IMR-90 (cell line): ENCODE data around the gene PLCB4. TPM values are rescaled to one million over a fixed set of nuclear protein-coding genes. Genes with fewer than 3 reads are reported as not detected.

Source experiments
- ATAC-seq: fragments of 200-7000 bp; cut with Tn5 transposase; 2 replicates; pipeline ENCODE4 v1.9.1; 2020; ENCODE audit warnings: low read depth, mild to moderate bottlenecking, moderate library complexity
- BruUV-seq: library from RNA; stranded (reverse); fragments of 400-500 nt; replicated peaks from 2 replicates; lab custom pipeline; 2021; lab: Mats Ljungman, UMichigan
- CTCF ChIA-PET: fragments of 300-600 bp; formaldehyde crosslinking; extraction: SDS; loops from one replicate; lab custom pipeline; 2021; ENCODE audit warnings: antibody characterized with exemption; lab: Yijun Ruan, JAX
- POLR2A ChIA-PET: fragments of 300-600 bp; sonication (Branson Sonifier 250); formaldehyde crosslinking; loops from one replicate; lab custom pipeline; 2022; ENCODE audit warnings: antibody characterized with exemption; ENCODE audit not compliant: unreplicated experiment; lab: Charles Lee
- DNase-seq: peaks from one replicate; pipeline ENCODE4 v3.0.0; 2013
- H2AFZ ChIP-seq: replicated peaks from 2 replicates; pipeline ENCODE3; 2013; ENCODE audit warnings: low read length, mild to moderate bottlenecking; ENCODE audit not compliant: poor library complexity
- H2AK5ac ChIP-seq: 2 replicates; pipeline ENCODE4 v1.6.1; 2013; ENCODE audit warnings: low read depth, low read length, inconsistent platforms
- H2AK9ac ChIP-seq: replicated peaks from 2 replicates; pipeline ENCODE3; 2013; ENCODE audit warnings: mild to moderate bottlenecking, low read depth, low read length, moderate library complexity; ENCODE audit not compliant: poor library complexity
- H2BK120ac ChIP-seq: 2 replicates; pipeline ENCODE4 v1.6.1; 2013; ENCODE audit warnings: low read depth, low read length, inconsistent platforms
- H2BK15ac ChIP-seq: 3 replicates; pipeline ENCODE4 v1.6.1; 2013; ENCODE audit warnings: low read depth, low read length, inconsistent platforms
- H2BK20ac ChIP-seq: 2 replicates; pipeline ENCODE4 v1.6.1; 2013; ENCODE audit warnings: low read depth, mild to moderate bottlenecking, inconsistent platforms, low read length, moderate library complexity
- H2BK5ac ChIP-seq: 2 replicates; pipeline ENCODE4 v1.6.1; 2013; ENCODE audit warnings: mild to moderate bottlenecking, low read depth, low read length, inconsistent platforms; ENCODE audit not compliant: poor library complexity, severe bottlenecking
- H3K14ac ChIP-seq: replicated peaks from 2 replicates; pipeline ENCODE4 v1.6.1; 2013; ENCODE audit warnings: low read depth, low read length, inconsistent platforms
- H3K18ac ChIP-seq: 2 replicates; pipeline ENCODE4 v1.6.1; 2013; ENCODE audit warnings: low read depth, low read length, control low read depth
- H3K23ac ChIP-seq: 2 replicates; pipeline ENCODE4 v1.6.1; 2013; ENCODE audit warnings: low read depth, low read length, inconsistent platforms
- H3K27ac ChIP-seq: 2 replicates; pipeline ENCODE4 v1.5.1; 2013; ENCODE audit warnings: mild to moderate bottlenecking, control low read depth, low read length; ENCODE audit not compliant: insufficient read depth
- H3K27me3 ChIP-seq: 2 replicates; pipeline ENCODE4 v1.6.1; 2013; ENCODE audit warnings: low read length; ENCODE audit not compliant: control insufficient read depth, insufficient read depth
- H3K36me3 ChIP-seq: 2 replicates; pipeline ENCODE4 v1.6.1; 2013; ENCODE audit warnings: low read length, mixed read lengths; ENCODE audit not compliant: control insufficient read depth, insufficient read depth
- H3K4ac ChIP-seq: 2 replicates; pipeline ENCODE4 v1.6.1; 2013; ENCODE audit warnings: low read depth, low read length, inconsistent platforms
- H3K4me1 ChIP-seq: 2 replicates; pipeline ENCODE4 v1.6.1; 2013; ENCODE audit warnings: low read length, mixed read lengths; ENCODE audit not compliant: control insufficient read depth, insufficient read depth
- H3K4me2 ChIP-seq: 2 replicates; pipeline ENCODE4 v1.6.1; 2013; ENCODE audit warnings: low read depth, mild to moderate bottlenecking, control low read depth, low read length, moderate library complexity
- H3K4me3 ChIP-seq: 2 replicates; pipeline ENCODE4 v1.5.1; 2013; ENCODE audit warnings: low read depth, mild to moderate bottlenecking, control low read depth, low read length, moderate library complexity; ENCODE audit not compliant: insufficient read depth
- H3K56ac ChIP-seq: 2 replicates; pipeline ENCODE4 v1.6.1; 2013; ENCODE audit warnings: low read length, inconsistent platforms; ENCODE audit not compliant: insufficient read depth; ENCODE audit errors: extremely low read depth
- H3K79me1 ChIP-seq, 2 experiments: 2 replicates each; pipeline ENCODE4 v1.6.1; 2013; ENCODE audit warnings: low read length in 2 of 2, inconsistent platforms in 1 of 2, low read depth in 1 of 2
- H3K9ac ChIP-seq: 2 replicates; pipeline ENCODE4 v1.6.1; 2013; ENCODE audit warnings: low read depth, low read length, control low read depth
- H3K9me1 ChIP-seq: 2 replicates; pipeline ENCODE4 v1.6.1; 2013; ENCODE audit warnings: low read length, inconsistent platforms; ENCODE audit not compliant: insufficient read depth
- H3K9me3 ChIP-seq: 2 replicates; pipeline ENCODE4 v1.6.1; 2013; ENCODE audit warnings: low read length; ENCODE audit not compliant: control insufficient read depth, insufficient read depth
- H4K20me1 ChIP-seq: 2 replicates; pipeline ENCODE4 v1.6.1; 2013; ENCODE audit warnings: low read length, inconsistent platforms; ENCODE audit not compliant: insufficient read depth
- H4K5ac ChIP-seq: 2 replicates; pipeline ENCODE4 v1.6.1; 2013; ENCODE audit warnings: mild to moderate bottlenecking, low read depth, low read length, control low read depth
- H4K8ac ChIP-seq, 2 experiments: 2 replicates each; pipeline ENCODE4 v1.6.1; 2013; ENCODE audit warnings: low read depth in 2 of 2, low read length in 2 of 2, control low read depth in 1 of 2, inconsistent platforms in 1 of 2
- H4K91ac ChIP-seq: 2 replicates; pipeline ENCODE4 v1.6.1; 2013; ENCODE audit warnings: low read depth, low read length, inconsistent platforms; ENCODE audit not compliant: insufficient read depth
- BHLHE40 ChIP-seq: fragments of 150-350 bp; IDR thresholded peaks from 2 replicates; pipeline ENCODE4 v1.6.1; 2016; ENCODE audit warnings: mild to moderate bottlenecking, low read depth, low read length
- CHD1 ChIP-seq: IDR thresholded peaks from 2 replicates; pipeline ENCODE4 v1.6.1; 2012; ENCODE audit warnings: low read depth, low read length, improper control_type of control experiment
- FOS ChIP-seq: fragments of 150-350 bp; IDR thresholded peaks from 2 replicates; pipeline ENCODE4 v1.6.1; 2016; ENCODE audit warnings: low read depth, low read length
- MAFK ChIP-seq: IDR thresholded peaks from 2 replicates; pipeline ENCODE4 v1.6.1; 2012; ENCODE audit warnings: low read depth, low read length, improper control_type of control experiment
- MXI1 ChIP-seq: IDR thresholded peaks from 2 replicates; pipeline ENCODE4 v1.6.1; 2012; ENCODE audit warnings: low read depth, mild to moderate bottlenecking, low read length, moderate library complexity, borderline replicate concordance
- RAD21 ChIP-seq: IDR thresholded peaks from 2 replicates; pipeline ENCODE4 v1.6.1; 2012; ENCODE audit warnings: low read length, improper control_type of control experiment
- RCOR1 ChIP-seq: IDR thresholded peaks from 2 replicates; pipeline ENCODE4 v1.6.1; 2012; ENCODE audit warnings: mild to moderate bottlenecking, low read length, improper control_type of control experiment; ENCODE audit not compliant: insufficient replicate concordance
- WGBS, 2 experiments: methylation state at CpG; one replicate each; pipeline versions ENCODE4 v1.1.5 to v1.1.7; 2013; ENCODE audit warnings: missing lambda C conversion rate in 2 of 2; ENCODE audit not compliant: insufficient read length in 1 of 2; ENCODE audit errors: extremely low coverage in 2 of 2; 5-methylcytosine and 5-hydroxymethylcytosine counted together
- dilution Hi-C: fragments of 300-500 bp; cut with HindIII; formaldehyde crosslinking; loops from one replicate; pipeline ENCODE4 v1.14.3; 2018; ENCODE audit warnings: low sequenced_read_pairs; ENCODE audit not compliant: unreplicated experiment
- in situ Hi-C: fragments of 300-500 bp; cut with MboI; formaldehyde crosslinking; loops from 3 replicates; pipeline ENCODE4 v1.14.3; 2019; ENCODE audit warnings: low sequenced_read_pairs, inconsistent platforms, mixed read lengths
- intact Hi-C: fragments of 100-400 bp; cut with micrococcal nuclease; formaldehyde crosslinking; loops from 2 replicates; pipeline ENCODE4 v1.10.0; 2022
- polyA plus RNA-seq, 3 experiments: library from polyadenylated mRNA; depleted of rRNA; stranded (reverse); fragments of >200 nt; gene quantifications; 2 replicates each; pipeline ENCODE4 v1.2.3, GENCODE V29; 2012; ENCODE audit warnings: low replicate concordance in 1 of 3
- total RNA-seq: library from RNA; depleted of rRNA; stranded (reverse); fragments of >200 nt; gene quantifications from 2 replicates; pipeline ENCODE4 v1.2.3, GENCODE V29; 2012
- TF ChIP-seq, protein P1 (sequence below): conservative IDR thresholded peaks from 2 replicates; pipeline ENCODE4 v1.5.1; 2012; ENCODE audit warnings: mild to moderate bottlenecking, low read depth, low read length, improper control_type of control experiment
- TF ChIP-seq, protein P2 (sequence below): fragments of 150-350 bp; IDR thresholded peaks from 2 replicates; pipeline ENCODE4 v1.6.1; 2016; ENCODE audit warnings: low read depth, mild to moderate bottlenecking, low read length, moderate library complexity, borderline replicate concordance

Gene PLCB4
- total and polyA plus RNA-seq, 2 of the 4 experiments (the other 2 are of a cell fraction): 12.5 to 24.0 TPM

DNA sequence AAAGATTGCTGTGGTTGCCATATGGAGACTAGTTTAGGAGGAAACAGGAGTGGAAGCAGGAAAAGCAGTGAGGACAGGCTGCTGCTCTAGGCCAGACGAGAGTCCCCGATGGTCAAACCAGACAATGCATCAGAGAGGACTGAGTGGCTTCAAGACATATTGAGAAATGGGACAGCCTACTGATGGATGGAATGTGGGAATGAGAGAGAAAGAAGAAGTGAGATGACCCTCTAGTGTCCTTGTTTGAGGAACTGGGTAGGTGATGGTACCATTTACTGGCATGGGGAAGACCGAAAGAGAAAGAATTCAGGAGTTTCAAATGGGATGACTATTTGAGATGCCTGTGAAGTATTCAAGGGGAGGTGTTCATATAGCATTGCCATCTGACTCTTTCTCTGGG is 333.7 kb downstream of the PLCB4 start:
- POLR2A ChIA-PET: no interaction called here
- WGBS, 2 experiments: 100% methylated on average over 2 of the region's 3 CpGs; no CpG with 5 or more reads in 1 of the 2 experiments

More for the DNA sequence above, 333.7 kb downstream of the PLCB4 start:
- Histone ChIP-seq H3K23ac (no peak overlapping the region), H2BK120ac (no peak overlapping the region), H4K8ac (no peak overlapping the region), H2BK5ac (no peak overlapping the region), H3K4me1 (peaks cover 6% of the 10 kb centered on the region), H2AFZ (no peak overlapping the region), H2BK20ac (no peak overlapping the region), H2AK5ac (no peak overlapping the region), H2AK9ac (no peak overlapping the region), H3K4ac (no peak overlapping the region), H4K5ac (no peak overlapping the region), H3K27me3 (no peaks in the 10 kb centered on the region), H3K9me3 (no peaks in the 10 kb centered on the region), H2BK15ac (no peak overlapping the region), H4K20me1 (no peaks in the 10 kb centered on the region), H3K27ac (no peak overlapping the region), H3K56ac (no peak overlapping the region), H3K4me2 (no peak overlapping the region), H4K91ac (no peak overlapping the region), H3K4me3 (no peak overlapping the region), H3K9ac (no peak overlapping the region), H3K14ac (no peak overlapping the region), H3K9me1 (peaks cover 9% of the 10 kb centered on the region), H3K18ac (no peak overlapping the region), H3K36me3 (peaks cover 15% of the 10 kb centered on the region), H3K79me1 (peaks cover 0 to 10% of the 10 kb centered on the region in 2 experiments; a peak in 1 of 4 replicates)
- CTCF ChIA-PET: no interaction called here
- no peak for DNase-seq
- ATAC-seq: no peak
- intact Hi-C loops (no loop called here), in situ Hi-C loops (loop anchor here (25.0 kb wide), 1 partner anchor 510 kb away; no protein-coding TSS in a partner anchor), dilution Hi-C loops (no loop called here)
- BruUV-seq: no TSS peak
- TF ChIP-seq, protein P1, sequence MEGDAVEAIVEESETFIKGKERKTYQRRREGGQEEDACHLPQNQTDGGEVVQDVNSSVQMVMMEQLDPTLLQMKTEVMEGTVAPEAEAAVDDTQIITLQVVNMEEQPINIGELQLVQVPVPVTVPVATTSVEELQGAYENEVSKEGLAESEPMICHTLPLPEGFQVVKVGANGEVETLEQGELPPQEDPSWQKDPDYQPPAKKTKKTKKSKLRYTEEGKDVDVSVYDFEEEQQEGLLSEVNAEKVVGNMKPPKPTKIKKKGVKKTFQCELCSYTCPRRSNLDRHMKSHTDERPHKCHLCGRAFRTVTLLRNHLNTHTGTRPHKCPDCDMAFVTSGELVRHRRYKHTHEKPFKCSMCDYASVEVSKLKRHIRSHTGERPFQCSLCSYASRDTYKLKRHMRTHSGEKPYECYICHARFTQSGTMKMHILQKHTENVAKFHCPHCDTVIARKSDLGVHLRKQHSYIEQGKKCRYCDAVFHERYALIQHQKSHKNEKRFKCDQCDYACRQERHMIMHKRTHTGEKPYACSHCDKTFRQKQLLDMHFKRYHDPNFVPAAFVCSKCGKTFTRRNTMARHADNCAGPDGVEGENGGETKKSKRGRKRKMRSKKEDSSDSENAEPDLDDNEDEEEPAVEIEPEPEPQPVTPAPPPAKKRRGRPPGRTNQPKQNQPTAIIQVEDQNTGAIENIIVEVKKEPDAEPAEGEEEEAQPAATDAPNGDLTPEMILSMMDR: no peak
- TF ChIP-seq FOS (no peak), MXI1 (no peak), CHD1 (no peak), BHLHE40 (no peak), RAD21 (no peak), MAFK (no peak), RCOR1 (no peak)
- TF ChIP-seq, protein P2, sequence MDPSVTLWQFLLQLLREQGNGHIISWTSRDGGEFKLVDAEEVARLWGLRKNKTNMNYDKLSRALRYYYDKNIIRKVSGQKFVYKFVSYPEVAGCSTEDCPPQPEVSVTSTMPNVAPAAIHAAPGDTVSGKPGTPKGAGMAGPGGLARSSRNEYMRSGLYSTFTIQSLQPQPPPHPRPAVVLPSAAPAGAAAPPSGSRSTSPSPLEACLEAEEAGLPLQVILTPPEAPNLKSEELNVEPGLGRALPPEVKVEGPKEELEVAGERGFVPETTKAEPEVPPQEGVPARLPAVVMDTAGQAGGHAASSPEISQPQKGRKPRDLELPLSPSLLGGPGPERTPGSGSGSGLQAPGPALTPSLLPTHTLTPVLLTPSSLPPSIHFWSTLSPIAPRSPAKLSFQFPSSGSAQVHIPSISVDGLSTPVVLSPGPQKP: no peak
